HCT116 (cell line): ENCODE results near the gene OR51Q1. TPM values are rescaled to one million over a fixed set of nuclear protein-coding genes. Genes with fewer than 3 reads are reported as not detected.

Experiments used
- ATAC-seq: fragments of 200-7000 bp; cut with Tn5 transposase; 2 replicates; pipeline ENCODE4 v1.9.1; 2020; ENCODE audit warnings: mild to moderate bottlenecking, moderate library complexity
- BruUV-seq: library from RNA; stranded (reverse); fragments of 400-500 nt; replicated peaks from 2 replicates; lab custom pipeline; 2021; lab: Mats Ljungman, UMichigan
- CTCF ChIA-PET: fragments of 300-600 bp; sonication (Branson Sonifier 250); formaldehyde crosslinking; loops from one replicate; lab custom pipeline; 2021; ENCODE audit warnings: antibody characterized with exemption; lab: Charles Lee
- POLR2A ChIA-PET: fragments of 300-600, 350-600 bp; sonication (Branson Sonifier 250); formaldehyde crosslinking; loops from one replicate; lab custom pipeline; 2021; ENCODE audit warnings: antibody characterized with exemption; lab: Charles Lee
- RAD21 ChIA-PET, 2 experiments: fragments of 300-600 bp; sonication (Branson Sonifier 250); formaldehyde crosslinking; loops; one replicate each; lab custom pipeline; 2023; ENCODE audit warnings: low total read pairs in 2 of 2; ENCODE audit not compliant: uncharacterized antibody in 2 of 2, unreplicated experiment in 2 of 2, low non-redundant PET in 1 of 2; lab: Charles Lee
- DNase-seq: peaks from one replicate; pipeline ENCODE4 v3.0.0-alpha.2; 2010; ENCODE audit warnings: low read depth, low spot score
- H2AFZ ChIP-seq: fragments of 200-600 bp; shearing (Covaris generic), sonication (generic); 2 replicates; pipeline ENCODE4 v1.6.1; 2017; ENCODE audit warnings: low read depth, mixed run types, mixed read lengths, antibody characterized with exemption, low read length; ENCODE audit not compliant: poor library complexity, severe bottlenecking
- H3K27ac ChIP-seq: 2 replicates; pipeline ENCODE4 v1.5.1; 2012; ENCODE audit warnings: low read depth, low read length
- H3K27me3 ChIP-seq: fragments of 200-600 bp; sonication (generic); 2 replicates; pipeline ENCODE4 v1.6.1; 2016; ENCODE audit warnings: mixed run types, low read length, mixed read lengths; ENCODE audit not compliant: insufficient read depth
- H3K36me3 ChIP-seq, 2 experiments: fragments of 200-500 bp in 1 of 2; fragments of 200-600 bp in 1 of 2; sonication (Bioruptor generic) in 1 of 2; sonication (generic) in 1 of 2; 2 replicates each; pipeline versions ENCODE4 v1.5.1 to v1.6.1; 2014 to 2016; ENCODE audit warnings: low read length in 2 of 2, inconsistent platforms in 1 of 2, mixed read lengths in 1 of 2, mixed run types in 1 of 2; ENCODE audit not compliant: insufficient read depth in 2 of 2, control insufficient read depth in 1 of 2
- H3K4me1 ChIP-seq, 2 experiments: fragments of 200-600 bp in 1 of 2; sonication (generic) in 1 of 2; 2 replicates each; pipeline versions ENCODE4 v1.5.1 to v1.6.1; 2012 to 2017; ENCODE audit warnings: low read length in 2 of 2, inconsistent platforms in 1 of 2, mild to moderate bottlenecking in 1 of 2, mixed read lengths in 1 of 2, mixed run types in 1 of 2, moderate library complexity in 1 of 2; ENCODE audit not compliant: insufficient read depth in 2 of 2, control insufficient read depth in 1 of 2
- H3K4me2 ChIP-seq: fragments of 200-600 bp; sonication (generic); 2 replicates; pipeline ENCODE4 v1.6.1; 2017; ENCODE audit warnings: mixed run types, low read length, mixed read lengths
- H3K4me3 ChIP-seq, 2 experiments: fragments of 200-600 bp in 1 of 2; sonication (generic) in 1 of 2; replicated peaks in 1 of 2; 2 replicates each; pipeline ENCODE4 v1.5.1; 2011 to 2016; ENCODE audit warnings: low read length in 2 of 2, control low read depth in 1 of 2, low read depth in 1 of 2, mild to moderate bottlenecking in 1 of 2, mixed read lengths in 1 of 2, mixed run types in 1 of 2
- H3K79me2 ChIP-seq: fragments of 200-600 bp; sonication (generic); 2 replicates; pipeline ENCODE4 v1.6.1; 2017; ENCODE audit warnings: mild to moderate bottlenecking, mixed run types, low read length, moderate library complexity, mixed read lengths; ENCODE audit not compliant: insufficient read depth
- H3K9ac ChIP-seq: fragments of 200-600 bp; sonication (generic); 2 replicates; pipeline ENCODE4 v1.6.1; 2016; ENCODE audit warnings: low read length, mixed read lengths
- H3K9me2 ChIP-seq: fragments of 200-600 bp; sonication (generic), shearing (Covaris generic); 2 replicates; pipeline ENCODE4 v1.6.1; 2017; ENCODE audit warnings: mixed run types, mild to moderate bottlenecking, moderate library complexity; ENCODE audit not compliant: insufficient read depth
- H3K9me3 ChIP-seq, 2 experiments: fragments of 200-500 bp in 1 of 2; fragments of 200-600 bp in 1 of 2; sonication (Bioruptor generic) in 1 of 2; sonication (generic) in 1 of 2; 2 replicates each; pipeline ENCODE4 v1.6.1; 2014 to 2017; ENCODE audit warnings: low read length in 2 of 2, mixed read lengths in 2 of 2, inconsistent platforms in 1 of 2, low read depth in 1 of 2, mild to moderate bottlenecking in 1 of 2, mixed run types in 1 of 2, moderate library complexity in 1 of 2; ENCODE audit not compliant: control insufficient read depth in 1 of 2, insufficient read depth in 1 of 2
- H4K20me1 ChIP-seq: fragments of 200-600 bp; sonication (generic), shearing (Covaris generic); 2 replicates; pipeline ENCODE4 v1.6.1; 2017; ENCODE audit warnings: mixed run types, mild to moderate bottlenecking, moderate library complexity; ENCODE audit not compliant: insufficient read depth
- CBX3 ChIP-seq: IDR thresholded peaks from 2 replicates; pipeline ENCODE4 v1.6.1; 2012; ENCODE audit warnings: low read depth
- EGR1 ChIP-seq: IDR thresholded peaks from 2 replicates; pipeline ENCODE4 v1.6.1; 2012; ENCODE audit warnings: low read depth
- EZH2phosphoT487 ChIP-seq: fragments of 200-600 bp; IDR thresholded peaks from 2 replicates; pipeline ENCODE4 v1.6.1; 2018; ENCODE audit warnings: antibody characterized with exemption, borderline replicate concordance
- REST ChIP-seq: IDR thresholded peaks from 2 replicates; pipeline ENCODE4 v1.6.1; 2012; ENCODE audit warnings: low read depth
- SIN3A ChIP-seq: IDR thresholded peaks from 2 replicates; pipeline ENCODE4 v1.6.1; 2012; ENCODE audit warnings: low read depth
- SRF ChIP-seq: IDR thresholded peaks from 2 replicates; pipeline ENCODE4 v1.6.1; 2012; ENCODE audit warnings: low read depth
- TCF7L2 ChIP-seq: IDR thresholded peaks from 2 replicates; pipeline ENCODE4 v1.7.0; 2011; ENCODE audit warnings: borderline replicate concordance, inconsistent platforms; ENCODE audit not compliant: insufficient read depth, insufficient read length; ENCODE audit errors: extremely low read depth
- ZFX ChIP-seq: fragments of 450-650 bp; IDR thresholded peaks from 2 replicates; pipeline ENCODE4 v1.6.1; 2017
- ZNF274 ChIP-seq: fragments of 200-500 bp; sonication (Bioruptor generic); IDR thresholded peaks from 2 replicates; pipeline ENCODE4 v1.6.1; 2014; ENCODE audit warnings: mild to moderate bottlenecking, low read depth, low read length, inconsistent platforms
- intact Hi-C: fragments of 100-400 bp; cut with micrococcal nuclease; formaldehyde crosslinking; loops from 2 replicates; pipeline ENCODE4 v1.10.0; 2022
- total RNA-seq: library from RNA; stranded (reverse); gene quantifications from one replicate; pipeline ENCODE4 v1.2.1, GENCODE V29; 2021; ENCODE audit not compliant: unreplicated experiment

The OR51Q1 gene
- total RNA-seq, 1 experiment from 2014 or later, result not detected

- no peak for TF ChIP-seq SIN3A
- no peak for TF ChIP-seq SRF
- TF ChIP-seq REST, result no peak
- TF ChIP-seq TCF7L2, result no peak
- no peak for TF ChIP-seq ZFX
Observed at GRCh38 chr11:5423131-5423530, 1.2 kb downstream of the OR51Q1 start (continued).

DNA sequence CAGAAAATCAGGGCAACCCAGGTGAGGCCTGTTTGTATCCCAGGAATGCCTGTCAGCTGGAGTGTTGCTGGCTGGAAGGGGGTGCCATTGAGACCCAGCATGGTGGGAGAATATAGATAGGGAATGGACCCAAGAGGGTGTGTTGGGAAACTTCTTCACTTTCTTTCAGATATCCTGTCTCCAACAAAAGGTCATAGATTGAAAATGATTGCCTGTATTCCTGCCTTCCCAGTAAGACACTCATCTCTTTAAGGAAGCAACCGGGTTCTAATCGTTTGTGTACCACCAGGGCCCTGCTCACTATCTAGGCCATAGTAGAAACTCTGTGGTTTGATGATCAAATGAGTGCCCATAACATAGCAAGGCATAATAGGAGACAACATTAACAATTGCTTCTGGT is 19.5 kb downstream of the OR51Q1 start, which contains the start of gene OR51I1:
OR51I1 (minus strand) TSS at position 101 of the 400 bp plus-strand sequence; CDS start at position 101, 0 bp downstream.
- no peaks in the 10 kb centered on the region for H3K9me2 ChIP-seq
- peaks cover 36% of the 10 kb centered on the region; the same call in 1 of the 2 replicates for H4K20me1 ChIP-seq
- ChIA-PET POLR2A (no interaction called here), CTCF (no interaction called here), RAD21 (no interaction called here)
- H3K36me3 ChIP-seq, result peaks cover 11 to 67% of the 10 kb centered on the region in 2 experiments
- H3K27ac ChIP-seq, result no peak within 1 kb of the TSS
- ATAC-seq (no peak; the same call in 1 of the 2 replicates), DNase-seq (no peak)
- BruUV-seq, result no TSS peak
- H3K9ac ChIP-seq, result no peak within 1 kb of the TSS
- TF ChIP-seq SRF, result no peak
- no peak for TF ChIP-seq ZNF274
- no peak for TF ChIP-seq CBX3
- TF ChIP-seq EZH2phosphoT487, result no peak
- no peak for TF ChIP-seq EGR1
- no peak within 1 kb of the TSS for H2AFZ ChIP-seq
- no peak within 1 kb of the TSS for H3K4me2 ChIP-seq
- intact Hi-C loops, result no loop called here
- peaks cover 100% of the 10 kb centered on the region for H3K79me2 ChIP-seq
- no peak within 1 kb of the TSS for H3K4me3 ChIP-seq
- H3K4me1 ChIP-seq, result peaks cover 0 to 33% of the 10 kb centered on the region in 2 experiments; a peak in 2 of 4 replicates
- no peaks in the 10 kb centered on the region for H3K27me3 ChIP-seq
- no peaks in the 10 kb centered on the region for H3K9me3 ChIP-seq
